HEK293T (cell line): ENCODE results near the gene PPIL6.

Experiments used
- ARNT ChIP-seq: fragments of 450-650 bp; IDR thresholded peaks from 2 replicates; pipeline ENCODE4 v1.6.1; 2017; ENCODE audit warnings: mild to moderate bottlenecking
- FOXK2 ChIP-seq: fragments of 450-650 bp; IDR thresholded peaks from 2 replicates; pipeline ENCODE4 v1.6.1; 2016; ENCODE audit warnings: mild to moderate bottlenecking
- L3MBTL2 ChIP-seq: fragments of 450-650 bp; conservative IDR thresholded peaks from 2 replicates; pipeline ENCODE4 v1.6.1; 2016; ENCODE audit warnings: mild to moderate bottlenecking
- SP1 ChIP-seq: fragments of 450-650 bp; IDR thresholded peaks from 2 replicates; pipeline ENCODE4 v1.6.1; 2017
- SUZ12 ChIP-seq: fragments of 450-650 bp; IDR thresholded peaks from 2 replicates; pipeline ENCODE4 v1.6.1; 2016; ENCODE audit warnings: mild to moderate bottlenecking
- ZNF384 ChIP-seq: fragments of 450-650 bp; IDR thresholded peaks from 2 replicates; pipeline ENCODE4 v1.6.1; 2016

GRCh38 chr6:109377717-109378116 is 62.7 kb downstream of the PPIL6 start:
- TF ChIP-seq SUZ12 (no peak), SP1 (no peak), ARNT (no peak), L3MBTL2 (no peak), ZNF384 (no peak), FOXK2 (no peak)
